HL-60 (cell line): ENCODE results near the gene LRCH4.

Experiments
- CTCF ChIP-seq: IDR thresholded peaks from one replicate; pipeline ENCODE4 v1.5.1; 2011; ENCODE audit warnings: low read length, control low read depth, inconsistent platforms; ENCODE audit not compliant: insufficient read depth
- GABPA ChIP-seq: IDR thresholded peaks from 2 replicates; pipeline ENCODE4 v1.6.1; 2012; ENCODE audit warnings: low read depth
- POLR2AphosphoS5 ChIP-seq: IDR thresholded peaks from 2 replicates; pipeline ENCODE4 v1.6.1; 2012; ENCODE audit warnings: low read depth
- REST ChIP-seq: IDR thresholded peaks from 2 replicates; pipeline ENCODE4 v1.6.1; 2012; ENCODE audit warnings: low read depth; ENCODE audit not compliant: insufficient replicate concordance
- SPI1 ChIP-seq: IDR thresholded peaks from 2 replicates; pipeline ENCODE4 v1.6.1; 2012; ENCODE audit warnings: low read depth, mild to moderate bottlenecking, borderline replicate concordance

GRCh38 chr7:100555701-100556100 is 30.2 kb downstream of the LRCH4 start:
- TF ChIP-seq CTCF (no peak), GABPA (no peak), POLR2AphosphoS5 (no peak), REST (no peak), SPI1 (no peak)
